Measurements from ENCODE around the gene SLC10A1. TPM values are rescaled to one million over a fixed set of nuclear protein-coding genes. Genes with fewer than 3 reads are reported as not detected.

Gene SLC10A1
- total and polyA plus RNA-seq, 3 donors from 2014 or later = 0.30 TPM; not detected in 2

GRCh38 chr14:69775012-69775411 is 22.0 kb downstream of the SLC10A1 start:
- TF ChIP-seq CTCF (IDR thresholded peaks at IDR 0.05) (no peak), POLR2A (IDR thresholded peaks at IDR 0.05) (no peak)
- no peak for DNase-seq
- no peaks in the 10 kb centered on the region for H3K9me3 ChIP-seq
- H3K27ac ChIP-seq = no peak overlapping the region
- peaks cover 5% of the 10 kb centered on the region for H3K4me1 ChIP-seq
- no peak overlapping the region for H3K4me3 ChIP-seq
- 75 to 84% methylated on average over 3 of the region's 3 CpGs for WGBS, 2 donors
- intact Hi-C loops (cut with DNase I; ENCODE audit: low total_unique reads) = no loop called here
- H3K36me3 ChIP-seq (ENCODE audit: low read depth, missing control alignments) = no peaks in the 10 kb centered on the region
- H3K27me3 ChIP-seq = no peaks in the 10 kb centered on the region

- Histone ChIP-seq H3K36me3 (ENCODE audit: low read depth, missing control alignments) (peaks cover 3% of the 10 kb centered on the region), H3K4me1 (peaks cover 13% of the 10 kb centered on the region), H3K9me3 (no peaks in the 10 kb centered on the region), H3K27me3 (no peaks in the 10 kb centered on the region), H3K4me3 (no peak overlapping the region), H3K27ac (no peak overlapping the region)
- intact Hi-C loops (cut with DNase I; ENCODE audit: low total_unique reads) = no loop called here
- WGBS, 2 donors = 84 to 93% methylated on average over 7 of the region's 7 CpGs
- DNase-seq = no peak
- no peak for TF ChIP-seq POLR2A (IDR thresholded peaks at IDR 0.05)
- no peak for TF ChIP-seq CTCF (IDR thresholded peaks at IDR 0.05)
Observed at GRCh38 chr14:69773571-69774276, 23.3 kb downstream of the SLC10A1 start.

- H3K27me3 ChIP-seq = no peaks in the 10 kb centered on the region
- no peak for DNase-seq
- no peak overlapping the region for H3K4me3 ChIP-seq
- WGBS, 2 donors = 87 to 89% methylated on average over 11 of the region's 11 CpGs
- no peaks in the 10 kb centered on the region for H3K9me3 ChIP-seq
- peaks cover 18% of the 10 kb centered on the region for H3K4me1 ChIP-seq
- TF ChIP-seq CTCF (IDR thresholded peaks at IDR 0.05) (no peak), POLR2A (IDR thresholded peaks at IDR 0.05) (no peak)
- intact Hi-C loops (cut with DNase I; ENCODE audit: low total_unique reads) = no loop called here
- H3K36me3 ChIP-seq (ENCODE audit: low read depth, missing control alignments) = peaks cover 3% of the 10 kb centered on the region
- H3K27ac ChIP-seq = no peak overlapping the region
Observed at GRCh38 chr14:69772082-69773017, 24.7 kb downstream of the SLC10A1 start.

- no peak overlapping the region for H3K4me3 ChIP-seq
- no peak for DNase-seq
- intact Hi-C loops (cut with DNase I; ENCODE audit: low total_unique reads) = no loop called here
- no peaks in the 10 kb centered on the region for H3K27me3 ChIP-seq
- peaks cover 22% of the 10 kb centered on the region for H3K4me1 ChIP-seq
- peaks cover 3% of the 10 kb centered on the region for H3K36me3 ChIP-seq (ENCODE audit: low read depth, missing control alignments)
- no peaks in the 10 kb centered on the region for H3K9me3 ChIP-seq
- H3K27ac ChIP-seq = no peak overlapping the region
- 89 to 92% methylated on average over 16 of the region's 16 CpGs for WGBS, 2 donors
- TF ChIP-seq POLR2A (IDR thresholded peaks at IDR 0.05) (no peak), CTCF (IDR thresholded peaks at IDR 0.05) (no peak)
Observed at GRCh38 chr14:69771136-69771535, 25.9 kb downstream of the SLC10A1 start.
